DND-41 (cell line): ENCODE measurements around the gene IGSF6.
"Not testable (repeated sequence)": the region's sequence is repeated elsewhere in the genome, so short reads cannot be mapped to it uniquely, and the experiment has no call there.

Experiments used
- ATAC-seq: fragments of 200-7000 bp; cut with Tn5 transposase; 3 replicates; pipeline ENCODE4 v1.9.1; 2021; ENCODE audit warnings: low read depth; ENCODE audit not compliant: insufficient read depth
- DNase-seq: peaks from one replicate; pipeline ENCODE4 v3.0.0-alpha.2; 2020
- H2AFZ ChIP-seq: 2 replicates; pipeline ENCODE4 v1.6.0; 2012; ENCODE audit warnings: low read depth, low read length
- H3K27ac ChIP-seq: 2 replicates; pipeline ENCODE4 v1.5.1; 2012; ENCODE audit warnings: low read length, inconsistent platforms
- H3K27me3 ChIP-seq: fragments of 200-600 bp; sonication (generic); 2 replicates; pipeline ENCODE4 v1.6.0; 2012; ENCODE audit warnings: low read length, mild to moderate bottlenecking, inconsistent platforms; ENCODE audit not compliant: insufficient read depth, poor library complexity
- H3K36me3 ChIP-seq: 2 replicates; pipeline ENCODE4 v1.5.1; 2012; ENCODE audit warnings: low read length, inconsistent platforms; ENCODE audit not compliant: insufficient read depth
- H3K4me1 ChIP-seq: 2 replicates; pipeline ENCODE4 v1.5.1; 2012; ENCODE audit warnings: mild to moderate bottlenecking, low read length; ENCODE audit not compliant: insufficient read depth
- H3K4me2 ChIP-seq: 2 replicates; pipeline ENCODE4 v1.6.0; 2012; ENCODE audit warnings: mild to moderate bottlenecking, moderate library complexity, low read length, inconsistent platforms; ENCODE audit not compliant: insufficient read depth
- H3K4me3 ChIP-seq, 2 experiments: fragments of 200-600 bp in 1 of 2; shearing (Covaris generic) in 1 of 2; 2 replicates each; pipeline ENCODE4 v1.5.1; 2012 to 2016; ENCODE audit warnings: inconsistent platforms in 2 of 2, low read length in 2 of 2, mild to moderate bottlenecking in 2 of 2, low read depth in 1 of 2, moderate library complexity in 1 of 2
- H3K79me2 ChIP-seq: 2 replicates; pipeline ENCODE4 v1.6.0; 2012; ENCODE audit warnings: low read length, inconsistent platforms; ENCODE audit not compliant: insufficient read depth
- H3K9ac ChIP-seq: 2 replicates; pipeline ENCODE4 v1.6.0; 2012; ENCODE audit warnings: low read depth, mild to moderate bottlenecking, inconsistent platforms, low read length, moderate library complexity
- H3K9me3 ChIP-seq: 2 replicates; pipeline ENCODE4 v1.5.1; 2012; ENCODE audit warnings: low read length, moderate library complexity, mild to moderate bottlenecking, inconsistent platforms; ENCODE audit not compliant: insufficient read depth, severe bottlenecking
- H4K20me1 ChIP-seq: 2 replicates; pipeline ENCODE4 v1.6.0; 2012; ENCODE audit warnings: low read length; ENCODE audit not compliant: insufficient read depth
- CTCF ChIP-seq: IDR thresholded peaks from 2 replicates; pipeline ENCODE4 v1.5.1; 2012; ENCODE audit warnings: borderline replicate concordance, low read length, moderate library complexity, mild to moderate bottlenecking; ENCODE audit not compliant: poor library complexity, severe bottlenecking; ENCODE audit errors: extremely low read depth
- EZH2 ChIP-seq: IDR thresholded peaks from 3 replicates; pipeline ENCODE4 v1.6.1; 2012; ENCODE audit warnings: borderline replicate concordance, low read depth, mild to moderate bottlenecking, moderate library complexity, low read length, inconsistent platforms; ENCODE audit not compliant: severe bottlenecking

The IGSF6 gene

GRCh38 chr16:21697032-21697431, 44.6 kb upstream of the IGSF6 start:
- no peaks in the 10 kb centered on the region for H3K9me3 ChIP-seq
- no peaks in the 10 kb centered on the region for H3K27me3 ChIP-seq

GRCh38 chr16:21694609-21695008, 42.2 kb upstream of the IGSF6 start:
- H3K36me3 ChIP-seq, result no peaks in the 10 kb centered on the region
- H3K4me2 ChIP-seq, result no peak overlapping the region
- H3K4me3 ChIP-seq, result no peak overlapping the region
- H3K4me1 ChIP-seq, result no peaks in the 10 kb centered on the region
- TF ChIP-seq EZH2 (no peak), CTCF (no peak)
- H4K20me1 ChIP-seq, result no peaks in the 10 kb centered on the region
- no peak overlapping the region for H2AFZ ChIP-seq
- no peaks in the 10 kb centered on the region for H3K79me2 ChIP-seq
- DNase-seq, result no peak
- no peaks in the 10 kb centered on the region for H3K27me3 ChIP-seq
- H3K9ac ChIP-seq, result no peak overlapping the region
- H3K27ac ChIP-seq, result no peak overlapping the region
- no peak for ATAC-seq
- H3K9me3 ChIP-seq, result no peaks in the 10 kb centered on the region

More at GRCh38 chr16:21697032-21697431, 44.6 kb upstream of the IGSF6 start:
- DNase-seq (no peak), ATAC-seq (no peak)
- Histone ChIP-seq H4K20me1 (no peaks in the 10 kb centered on the region), H3K4me2 (no peak overlapping the region), H3K4me3 (no peak overlapping the region), H3K36me3 (no peaks in the 10 kb centered on the region), H3K79me2 (no peaks in the 10 kb centered on the region), H3K27ac (no peak overlapping the region), H3K4me1 (no peaks in the 10 kb centered on the region), H2AFZ (no peak overlapping the region), H3K9ac (no peak overlapping the region)
- no peak for TF ChIP-seq EZH2
- no peak for TF ChIP-seq CTCF

- not testable (repeated sequence) for DNase-seq, H2AFZ ChIP-seq, H3K27me3 ChIP-seq, H4K20me1 ChIP-seq, ATAC-seq, H3K27ac ChIP-seq, H3K9ac ChIP-seq, H3K4me2 ChIP-seq, H3K4me1 ChIP-seq, H3K79me2 ChIP-seq, H3K9me3 ChIP-seq, H3K36me3 ChIP-seq, H3K4me3 ChIP-seq
These were observed 38.6 kb upstream of the IGSF6 start for GRCh38 chr16:21690967-21691366.

GRCh38 chr16:21689107-21689506, 36.7 kb upstream of the IGSF6 start:
- ATAC-seq (no peak), DNase-seq (no peak)
- Histone ChIP-seq H3K27me3 (no peaks in the 10 kb centered on the region), H3K9me3 (no peaks in the 10 kb centered on the region), H3K79me2 (no peaks in the 10 kb centered on the region), H3K4me2 (no peak overlapping the region), H3K36me3 (no peaks in the 10 kb centered on the region), H3K4me3 (no peak overlapping the region), H4K20me1 (no peaks in the 10 kb centered on the region), H3K4me1 (no peaks in the 10 kb centered on the region), H3K27ac (no peak overlapping the region), H3K9ac (no peak overlapping the region), H2AFZ (no peak overlapping the region)
- TF ChIP-seq CTCF, result no peak
- TF ChIP-seq EZH2, result no peak
